ENCODE results near the gene C15orf39.
"Not testable (repeated sequence)": the region's sequence is repeated elsewhere in the genome, so short reads cannot be mapped to it uniquely, and the experiment has no call there.

The C15orf39 gene

DNA sequence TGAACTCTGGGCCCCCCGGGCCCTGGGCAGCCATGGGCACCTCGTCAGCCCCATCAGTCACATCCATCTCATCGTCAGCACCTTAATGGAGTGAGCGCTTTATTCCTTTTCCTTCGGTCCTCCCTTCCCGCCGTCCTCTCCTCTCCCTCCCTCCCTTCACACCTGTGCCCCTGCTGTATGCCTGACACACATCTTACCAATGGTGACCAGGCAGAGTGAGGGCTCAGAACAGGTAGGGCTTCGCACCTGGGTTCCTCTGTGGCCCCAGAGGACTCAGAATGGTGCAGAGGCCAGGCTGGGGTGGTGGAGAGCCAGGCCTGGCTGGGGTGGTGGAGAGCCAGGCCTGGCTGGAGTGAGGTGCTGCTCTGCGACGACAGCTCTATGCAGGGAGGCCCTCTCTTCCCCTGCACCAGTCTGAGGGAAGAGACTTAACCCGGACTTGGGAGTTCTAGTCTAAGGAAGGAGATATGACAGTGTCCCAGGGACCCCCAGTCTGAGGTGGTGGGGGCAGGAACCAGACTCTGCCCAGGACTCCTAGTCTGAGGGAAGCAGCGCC, 11.6 kb downstream of the C15orf39 start:
- DNase-seq = no peak

DNA sequence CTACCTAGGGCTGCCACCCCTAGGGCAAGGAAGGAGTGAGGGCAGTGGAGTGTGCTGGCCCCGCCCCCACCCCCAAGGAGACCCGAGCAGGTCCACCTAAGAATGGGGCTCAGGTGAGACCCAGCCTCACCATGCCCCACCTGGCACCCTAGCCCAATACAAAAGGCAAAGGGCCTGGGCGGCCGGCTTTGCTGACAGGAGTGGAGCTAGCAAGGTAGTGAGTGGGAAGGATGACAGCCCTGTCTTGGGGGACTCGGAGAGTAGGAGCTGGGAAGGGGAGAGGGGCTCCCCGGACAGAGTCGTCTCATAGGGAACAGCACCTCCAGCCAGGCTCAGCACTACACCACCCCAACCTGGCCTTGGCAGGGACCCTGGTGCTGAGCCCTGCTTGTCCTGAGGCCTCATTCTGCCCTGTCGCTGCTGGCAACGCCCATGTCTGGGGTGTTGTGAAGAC, 12.1 kb downstream of the C15orf39 start:
- no peak for DNase-seq

DNA sequence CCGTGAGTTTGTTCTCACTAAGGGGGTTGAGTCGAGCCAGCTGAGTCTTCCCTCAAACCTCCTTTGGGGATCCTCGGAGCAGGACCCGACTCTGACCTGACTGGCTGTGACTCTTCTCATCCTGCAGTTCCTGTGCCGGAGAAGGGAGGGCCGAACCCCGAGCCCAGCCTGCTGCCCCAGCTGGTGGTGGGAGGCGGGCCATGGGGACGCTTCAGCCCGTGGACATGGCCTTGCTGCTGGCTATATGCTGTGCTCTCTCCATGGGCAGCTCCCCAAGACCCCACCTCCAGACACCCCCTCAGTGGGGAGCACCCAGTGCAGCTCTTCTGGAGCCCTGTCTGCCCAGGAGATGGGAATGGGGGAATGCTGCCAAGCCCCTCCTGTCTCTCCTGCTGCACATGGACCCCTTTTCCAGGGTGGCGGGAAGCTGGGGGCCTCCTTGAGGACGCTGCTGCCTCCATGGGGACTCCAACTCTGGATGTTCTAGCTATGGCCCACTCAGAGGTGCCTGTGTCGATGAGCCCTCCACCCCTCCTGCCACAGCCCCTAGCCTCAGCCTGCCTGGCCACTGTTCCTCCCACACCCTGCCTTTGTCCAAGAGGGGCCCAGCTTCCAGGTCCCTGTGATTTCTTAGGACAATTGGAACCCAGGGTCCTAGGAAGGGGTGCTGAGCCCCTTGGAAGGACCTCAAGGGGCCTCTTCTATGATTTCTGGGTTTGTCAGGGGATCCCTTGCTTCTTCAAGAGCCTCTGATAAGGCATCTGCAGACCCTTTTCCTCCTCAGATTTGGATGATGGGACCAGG, 12.8 kb downstream of the C15orf39 start:
- no peak for DNase-seq

DNA sequence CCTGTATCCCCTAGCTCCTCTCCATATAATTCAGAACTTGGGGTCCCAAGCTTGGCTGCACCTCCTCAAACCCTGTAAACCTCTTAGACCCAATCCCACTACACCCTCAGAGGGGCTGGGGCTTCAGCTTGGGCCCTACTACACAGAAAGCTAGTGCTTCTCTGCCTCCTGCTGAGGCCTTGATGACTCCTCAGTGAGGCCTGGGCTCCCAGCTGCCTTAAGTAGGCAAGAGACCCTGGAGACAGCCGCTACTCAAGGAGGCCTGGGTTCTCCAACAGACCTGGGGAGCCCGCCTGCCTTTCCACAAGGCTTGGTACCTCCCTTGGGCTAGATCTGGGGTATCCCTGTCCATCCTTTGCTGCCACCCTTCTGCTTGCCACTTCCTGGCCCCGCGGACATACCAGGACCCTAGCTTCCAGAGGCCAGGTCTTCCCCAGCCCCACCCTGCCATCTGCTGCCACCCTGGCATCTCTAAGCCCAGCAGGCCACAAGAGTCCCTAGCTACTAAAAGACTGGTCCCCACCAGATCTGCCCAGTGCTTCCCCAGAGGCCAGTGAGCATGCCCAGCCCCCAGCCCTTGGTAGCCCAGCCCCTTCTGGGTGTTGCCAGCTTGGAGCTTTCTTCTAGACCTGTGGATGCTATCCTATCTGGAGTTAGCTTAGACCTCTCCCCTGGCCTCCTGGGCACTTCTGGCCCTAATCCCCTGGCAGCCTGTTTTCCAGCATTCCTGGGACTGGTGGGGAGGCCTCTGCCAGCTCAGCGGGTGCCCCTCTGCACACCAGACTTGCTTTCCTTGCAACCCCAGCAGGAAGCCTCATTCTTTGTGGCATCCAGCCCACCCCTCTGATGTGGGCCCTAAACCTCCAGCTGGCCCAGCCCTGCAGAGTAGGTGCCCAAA, 13.7 kb downstream of the C15orf39 start:
- no peak for DNase-seq

DNA sequence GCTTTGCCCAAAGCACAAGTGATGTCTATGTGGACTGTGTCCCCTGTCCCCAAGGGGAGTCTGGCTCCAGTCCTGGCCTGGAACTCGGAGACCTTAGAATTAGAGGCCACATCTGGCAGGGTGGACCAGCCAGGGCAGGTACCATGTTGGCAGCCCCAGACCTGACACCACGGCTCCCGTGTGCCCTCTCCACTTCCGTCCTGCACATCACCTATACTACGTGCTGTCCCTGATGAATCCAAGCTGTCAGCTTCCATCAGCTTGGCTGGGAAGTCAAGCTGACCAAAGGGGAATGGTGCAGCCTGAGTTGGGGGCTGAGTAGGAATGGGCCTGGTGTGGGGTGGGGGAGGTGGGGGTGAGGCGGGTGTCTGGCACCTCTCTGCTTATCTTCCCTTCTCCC, 15.3 kb downstream of the C15orf39 start:
- DNase-seq = no peak

DNA sequence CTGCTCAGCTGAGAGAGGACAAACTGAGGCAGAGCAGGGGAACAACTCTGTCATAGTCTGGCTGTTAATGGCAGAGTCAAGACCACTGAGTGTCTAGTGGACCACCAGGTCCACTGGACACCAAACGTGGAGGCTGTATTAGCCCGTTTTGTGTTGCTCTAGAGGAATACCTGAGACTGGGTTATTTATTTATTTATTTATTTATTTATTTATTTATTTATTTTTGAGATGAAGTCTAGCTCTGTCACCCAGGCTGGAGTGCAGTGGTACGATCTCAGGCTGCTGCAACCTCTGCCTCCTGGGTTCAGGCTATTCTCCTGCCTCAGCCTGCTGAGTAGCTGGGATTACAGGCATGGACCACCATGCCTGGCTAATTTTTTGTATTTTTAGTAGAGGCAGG, 15.9 kb downstream of the C15orf39 start:
- DNase-seq = not testable (repeated sequence)

DNA sequence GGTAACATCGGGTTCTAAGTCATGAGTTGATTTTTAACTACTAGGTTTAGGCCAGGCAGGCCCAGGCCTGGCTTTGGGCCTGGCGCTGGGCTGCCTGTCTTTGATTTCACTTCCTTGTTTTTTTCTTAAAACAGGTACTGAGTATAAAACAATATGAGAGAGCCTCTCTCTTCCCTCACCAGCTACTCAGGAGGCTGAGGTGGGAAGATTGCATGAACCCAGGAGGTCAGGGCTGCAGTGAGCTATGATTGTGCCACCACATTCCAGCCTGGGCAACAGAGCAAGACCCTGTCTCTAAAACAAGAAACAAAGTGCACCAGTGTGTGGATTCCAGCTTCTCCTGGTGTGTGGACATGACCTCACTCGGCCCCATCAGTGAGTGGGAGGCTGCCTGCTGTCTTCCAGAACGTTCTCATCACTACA, 17.8 kb downstream of the C15orf39 start:
- DNase-seq = not testable (repeated sequence)

DNA sequence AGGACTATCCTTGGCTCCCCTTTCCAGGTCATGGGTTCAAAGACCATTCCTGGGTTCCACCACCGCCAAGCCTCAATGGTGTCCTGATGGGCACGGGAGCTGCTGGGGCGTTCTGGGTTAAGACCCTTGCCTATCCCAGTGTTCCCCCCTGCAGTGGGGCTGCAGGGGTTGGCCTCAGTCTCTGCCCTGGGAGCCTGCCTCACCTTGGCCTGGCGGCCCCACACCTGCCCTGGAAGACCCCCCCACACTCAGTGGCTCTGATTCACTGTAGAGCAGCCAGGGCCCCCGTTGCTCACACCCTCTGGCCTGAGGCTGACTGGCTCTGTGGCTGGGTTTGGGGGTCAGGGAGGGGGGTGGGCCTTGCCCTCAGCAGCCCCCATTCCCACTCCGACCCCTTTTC, 22.0 kb downstream of the C15orf39 start:
- no peak for DNase-seq

DNA sequence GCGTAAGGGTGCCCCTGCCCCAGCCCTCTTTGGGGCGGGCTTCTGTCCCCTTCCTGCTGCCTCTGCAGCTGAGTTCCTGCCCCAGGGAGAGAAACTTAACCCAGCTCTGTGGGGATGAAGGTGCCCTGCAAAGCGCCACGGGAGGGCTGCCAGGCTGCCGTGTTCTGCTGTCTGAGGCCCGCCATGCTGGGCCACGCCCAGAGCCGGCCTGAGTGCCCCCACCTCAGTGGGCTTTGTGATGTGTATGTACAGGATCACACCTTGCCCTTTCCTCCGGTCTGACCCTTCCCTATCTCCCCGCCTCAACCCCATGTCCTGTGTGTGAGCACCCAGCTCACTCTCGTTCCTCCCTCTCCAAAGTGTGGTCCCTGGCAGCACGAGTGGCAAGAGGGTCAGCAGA, 22.6 kb downstream of the C15orf39 start:
- DNase-seq = no peak

DNA sequence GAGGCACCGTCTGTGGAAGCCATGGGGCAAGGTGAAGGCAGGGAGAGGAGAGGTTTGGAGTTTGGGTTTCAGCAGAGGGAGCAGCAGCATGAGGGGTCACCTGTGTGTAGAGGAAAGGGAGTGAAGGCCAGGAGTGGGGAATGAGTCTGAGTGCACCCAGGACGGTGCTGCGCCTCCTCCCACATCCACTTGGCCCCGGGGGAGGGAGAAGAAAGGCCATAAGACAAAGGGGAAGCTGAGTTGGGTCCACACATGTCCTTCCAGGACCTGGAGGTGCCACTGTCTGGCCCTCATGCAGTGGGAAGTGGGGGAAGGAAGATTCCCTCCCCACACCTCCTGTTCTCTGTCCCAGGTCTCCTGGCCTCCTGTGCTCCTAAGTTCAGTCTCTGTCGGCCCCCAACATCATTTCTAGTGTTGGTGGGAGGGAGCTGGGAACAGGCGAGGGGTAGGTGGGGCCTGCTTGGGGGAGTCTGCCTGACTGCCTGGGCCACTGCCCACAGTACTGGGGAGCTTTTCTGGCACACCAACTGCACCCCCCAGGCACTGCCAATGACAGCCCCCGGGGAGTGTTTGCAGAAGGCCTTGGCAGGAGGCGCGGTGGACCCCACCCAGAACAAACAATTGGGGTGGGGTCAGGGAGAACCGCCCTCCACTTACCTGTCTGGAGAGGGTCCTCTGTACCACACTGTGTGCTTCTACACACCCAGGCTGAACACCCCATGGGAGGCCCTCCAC, 23.6 kb downstream of the C15orf39 start:
- DNase-seq = not testable (repeated sequence)

DNA sequence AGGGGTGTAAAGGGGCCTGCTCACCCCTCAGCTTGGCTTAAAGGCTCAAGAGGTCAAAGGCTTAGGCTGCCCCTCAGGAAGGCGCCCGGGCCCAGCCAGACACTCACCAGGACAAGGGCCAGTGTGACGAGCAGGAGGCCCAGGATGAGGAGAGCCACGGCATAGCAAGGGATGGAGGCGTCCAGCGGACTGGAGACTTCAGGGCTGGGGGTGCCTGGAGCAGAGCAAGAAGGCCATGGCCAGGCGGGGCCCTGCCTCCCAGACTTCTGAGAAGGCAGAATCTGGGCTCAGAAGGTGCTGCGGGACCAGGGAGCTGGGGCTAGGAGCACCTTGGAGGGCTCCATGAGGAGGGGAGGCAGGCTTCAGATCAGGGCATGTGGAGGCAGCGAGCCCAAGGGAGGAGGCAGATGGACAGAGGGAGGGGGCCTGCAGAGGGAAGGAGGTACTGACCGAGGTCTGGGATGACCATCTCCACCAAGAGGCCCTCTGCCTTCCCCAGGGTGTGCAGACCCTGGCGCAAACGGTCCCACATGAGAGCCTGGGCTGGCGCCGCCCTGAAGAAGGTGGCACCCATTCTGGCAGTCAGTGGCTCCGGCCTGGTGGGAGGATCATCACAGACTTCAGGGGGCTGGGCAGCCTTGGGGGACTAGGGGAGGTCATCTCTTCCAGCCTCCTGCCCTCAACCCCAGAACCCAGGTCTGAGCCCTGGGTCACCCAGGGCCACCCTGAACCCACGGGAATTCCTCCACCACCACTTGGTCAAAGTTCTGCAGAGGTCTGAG, 24.5 kb downstream of the C15orf39 start:
- DNase-seq = no peak

DNA sequence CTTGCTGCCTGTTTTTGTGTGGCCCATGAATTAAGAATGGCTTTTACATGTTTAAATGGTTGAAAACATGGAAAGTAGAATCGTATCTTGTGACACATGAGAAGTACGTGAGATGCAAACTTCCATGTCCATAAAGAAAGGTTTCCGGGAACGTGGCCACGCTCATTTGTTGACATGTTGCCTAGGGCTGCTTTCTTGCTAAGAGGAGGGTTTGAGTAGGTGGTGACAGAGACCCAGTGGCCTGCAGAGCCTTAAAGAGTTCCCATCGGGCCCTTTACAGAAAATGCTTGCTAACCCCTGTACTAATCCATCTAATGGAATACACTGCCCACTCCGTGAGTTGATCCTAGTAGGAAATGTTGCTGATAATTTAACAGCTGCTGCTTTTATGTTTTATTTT, 25.4 kb downstream of the C15orf39 start:
- not testable (repeated sequence) for DNase-seq

DNA sequence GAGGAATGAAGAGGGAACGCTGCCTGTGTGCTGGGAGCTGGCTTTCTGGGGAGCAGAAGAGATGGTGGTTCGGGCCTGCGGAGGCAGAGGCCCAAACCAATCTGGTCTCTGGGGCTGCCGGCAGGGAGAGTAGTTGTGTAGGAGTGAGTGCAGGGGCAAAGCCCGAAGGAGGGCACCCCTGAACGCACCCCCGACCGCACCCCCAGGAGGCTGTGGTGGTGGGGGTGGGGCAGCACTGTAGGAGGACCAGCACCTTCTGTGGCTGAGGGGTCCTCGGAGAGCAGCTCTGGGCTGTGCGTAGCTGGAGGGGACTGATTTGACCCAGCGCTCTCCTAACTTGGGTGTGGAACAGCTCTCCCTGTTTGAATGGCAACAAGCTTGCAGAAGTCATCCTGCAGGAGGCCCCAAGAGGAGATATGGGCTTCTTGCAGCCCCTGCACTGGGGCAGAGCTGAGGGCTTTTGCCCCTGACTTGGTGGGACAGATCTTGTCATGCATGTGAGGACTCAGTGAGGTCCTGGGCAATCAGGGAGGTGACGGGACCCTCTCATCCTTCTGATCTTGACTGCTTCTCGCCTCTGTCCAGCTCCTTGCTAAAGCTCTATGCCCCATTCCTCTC, 26.1 kb downstream of the C15orf39 start:
- DNase-seq = no peak

DNA sequence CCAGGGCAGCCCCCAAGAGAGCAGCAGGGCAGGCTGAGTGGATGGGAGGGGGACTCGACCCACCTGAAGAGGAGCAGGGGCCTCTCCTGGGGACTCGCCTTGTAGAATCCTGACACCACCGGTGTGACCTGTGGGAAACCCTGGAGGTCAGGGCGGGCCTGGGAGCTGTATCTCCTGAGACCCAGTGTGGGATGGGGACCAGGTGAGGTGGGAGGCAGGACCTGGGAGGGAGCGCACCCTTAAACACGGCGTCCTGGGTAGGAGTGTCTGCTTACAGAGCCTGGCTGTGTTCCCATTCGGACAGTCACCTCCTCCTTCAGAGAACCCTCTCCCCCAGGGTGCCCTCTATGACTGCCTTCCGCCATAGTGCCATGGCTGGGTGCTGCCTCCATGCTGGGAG, 27.1 kb downstream of the C15orf39 start:
- DNase-seq = no peak

DNA sequence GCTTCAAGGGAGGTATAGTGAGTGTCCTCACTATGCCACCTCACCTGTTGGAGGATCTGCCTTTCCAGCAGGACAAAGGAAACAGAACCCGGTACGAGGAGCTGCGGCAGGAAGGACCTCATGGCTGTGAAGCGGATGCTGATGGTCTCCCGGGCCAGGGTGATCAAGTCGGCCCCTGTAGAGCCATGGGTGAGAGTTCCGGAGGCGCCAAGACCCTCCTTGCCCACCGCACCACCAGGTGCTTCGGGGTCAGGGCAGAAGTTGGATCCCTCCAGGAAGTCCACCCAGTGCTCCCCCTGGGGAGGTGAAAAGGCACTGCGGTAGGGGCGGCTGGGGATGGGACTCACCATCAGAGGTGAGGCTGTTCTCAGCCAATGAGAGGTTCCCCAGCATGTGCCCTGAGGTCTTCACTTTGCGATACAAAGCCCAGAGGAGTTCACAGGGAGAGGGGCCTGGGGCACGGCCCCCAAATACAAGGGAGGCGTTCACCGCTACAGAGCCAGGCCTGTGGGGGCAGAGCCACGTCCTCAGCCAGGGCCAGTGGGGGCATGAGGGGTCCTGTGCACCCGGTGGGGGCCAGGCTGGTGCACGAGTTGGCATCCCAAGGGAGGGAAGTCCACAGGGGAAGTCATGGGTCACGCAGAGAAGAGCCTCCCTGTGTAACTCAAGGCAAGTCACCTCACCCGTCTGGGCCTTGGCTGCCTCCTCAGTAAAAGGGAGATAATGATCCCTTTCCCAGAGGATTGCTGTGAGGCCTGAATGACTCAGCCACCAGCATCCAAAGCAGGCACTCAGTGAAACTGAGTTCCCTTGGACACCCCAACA, 27.7 kb downstream of the C15orf39 start:
- no peak for DNase-seq

DNA sequence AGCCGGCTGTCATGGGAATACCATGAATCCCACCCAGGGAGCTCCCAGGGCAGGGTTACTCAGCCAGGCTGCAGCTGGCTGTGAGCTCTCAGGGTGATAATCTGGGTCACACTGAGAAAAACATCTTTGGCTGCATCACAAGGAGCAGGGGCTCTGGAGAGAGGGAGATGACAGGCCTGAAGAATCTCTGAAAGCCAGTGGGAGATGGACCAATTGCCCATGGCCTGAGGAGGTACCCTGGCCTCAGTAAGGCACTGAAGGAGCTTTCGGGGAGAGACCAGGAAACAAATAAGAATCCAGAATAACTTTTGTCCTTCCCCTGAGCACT, 28.3 kb downstream of the C15orf39 start:
- DNase-seq = no peak

DNA sequence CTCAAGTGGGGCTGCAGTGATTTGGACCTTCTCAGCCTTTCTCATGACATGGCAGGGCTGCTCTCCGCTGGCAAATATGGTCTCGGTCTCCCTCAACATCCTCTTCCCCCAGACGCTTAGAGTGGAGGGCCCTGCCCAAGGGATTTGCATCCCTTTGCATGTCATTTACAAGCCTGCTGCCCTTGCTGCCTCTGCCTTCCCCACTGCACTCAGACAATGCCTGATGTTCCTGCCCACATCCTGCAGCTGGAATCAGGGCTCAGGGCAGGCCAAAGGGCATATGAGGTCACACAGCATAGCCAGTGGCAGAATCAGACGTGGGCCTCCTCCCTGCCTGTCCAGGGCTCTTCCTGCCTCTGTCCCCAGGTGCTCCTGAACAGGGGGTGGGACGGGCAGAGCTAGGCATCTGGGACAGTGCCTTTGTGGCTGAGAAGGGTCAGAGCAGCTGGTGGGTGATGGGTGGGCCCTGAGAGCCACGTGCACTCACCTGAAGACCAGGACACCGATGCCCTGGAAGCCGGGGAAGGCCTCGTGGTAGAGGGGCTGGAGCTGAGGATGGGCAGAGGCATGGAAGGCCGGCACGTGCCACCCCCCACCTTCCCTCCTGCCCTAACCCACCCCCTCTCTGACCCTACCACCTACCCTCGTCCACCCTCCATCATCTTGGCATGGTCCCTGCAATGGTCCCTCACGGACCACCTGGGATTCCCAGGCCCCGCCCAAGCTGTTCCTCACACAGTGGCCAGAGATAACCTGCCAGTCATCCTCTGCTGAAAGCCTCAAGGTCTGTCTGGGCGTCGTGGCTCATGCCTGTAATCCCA, 29.1 kb downstream of the C15orf39 start:
- no peak for DNase-seq

DNA sequence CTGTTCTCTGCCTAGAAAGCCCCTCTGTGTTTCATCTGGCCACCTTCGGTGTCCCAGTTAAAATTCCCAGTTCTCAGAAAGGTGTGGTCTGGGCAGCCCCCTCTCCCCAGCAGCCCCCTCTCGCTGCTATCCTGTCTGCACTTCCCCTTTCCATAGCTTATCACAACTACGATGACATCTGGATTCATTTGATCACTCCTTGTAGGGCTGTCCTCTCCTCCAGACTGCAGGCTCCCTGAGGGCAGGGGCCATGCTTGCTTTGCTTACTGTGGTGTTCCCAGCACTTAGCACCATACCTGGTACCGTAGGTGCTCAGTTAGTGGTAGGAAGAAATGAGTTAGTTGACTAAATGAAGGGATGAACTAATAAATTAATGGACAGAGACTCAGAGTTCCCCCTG, 30.2 kb downstream of the C15orf39 start:
- no peak for DNase-seq

DNA sequence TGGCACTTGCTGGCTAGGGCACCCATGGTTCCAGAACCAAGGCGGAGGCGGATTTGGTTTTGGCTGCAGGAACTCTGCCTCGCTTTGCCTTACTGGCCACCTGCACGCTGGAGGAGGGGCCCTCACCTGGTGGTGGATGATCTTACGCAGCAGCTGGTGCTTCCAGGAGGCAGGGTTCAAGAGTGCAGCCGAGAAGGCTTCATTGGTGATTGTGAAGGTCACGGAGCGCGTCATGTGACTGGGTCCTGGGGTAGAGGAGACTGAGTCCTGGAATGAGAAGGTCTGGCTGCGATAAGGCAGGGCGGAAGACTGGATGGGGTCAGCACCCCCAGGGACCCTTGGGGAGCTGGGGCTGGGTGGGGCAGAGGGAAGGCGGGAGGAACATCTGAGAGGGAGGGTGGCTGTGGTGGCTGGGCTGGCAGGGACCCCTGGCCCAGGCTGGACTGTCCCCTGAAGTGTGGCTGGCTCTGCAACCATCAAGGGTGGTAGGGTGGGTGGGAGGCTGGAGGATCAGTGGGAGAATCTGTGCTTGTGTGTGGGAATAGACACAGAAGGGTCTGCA, 30.7 kb downstream of the C15orf39 start:
- DNase-seq = no peak

All from cerebellar nuclear complex (tissue), 1 donor.